H9 (cell line): Measurements from ENCODE around the gene NOS1AP. TPM values are rescaled to one million over a fixed set of nuclear protein-coding genes. Genes with fewer than 3 reads are reported as not detected.

Experiments used
- DNase-seq: peaks from one replicate; pipeline ENCODE4 v3.0.0-alpha.2; 2017
- H2AFZ ChIP-seq: one replicate; pipeline ENCODE4 v1.6.1; 2013; ENCODE audit warnings: mild to moderate bottlenecking, low read length, control low read depth, moderate library complexity
- H2AK5ac ChIP-seq: 2 replicates; pipeline ENCODE4 v1.6.1; 2013; ENCODE audit warnings: low read length, control low read depth, mixed read lengths; ENCODE audit not compliant: insufficient read length
- H2BK120ac ChIP-seq: one replicate; pipeline ENCODE4 v1.6.1; 2013; ENCODE audit warnings: low read depth, mild to moderate bottlenecking, low read length, control low read depth, inconsistent platforms; ENCODE audit not compliant: poor library complexity, severe bottlenecking
- H2BK12ac ChIP-seq: 2 replicates; pipeline ENCODE4 v1.6.1; 2013; ENCODE audit warnings: low read length, control low read depth, mixed read lengths, low read depth; ENCODE audit not compliant: insufficient read length
- H2BK15ac ChIP-seq: 2 replicates; pipeline ENCODE4 v1.6.1; 2013; ENCODE audit warnings: low read depth, low read length, control low read depth
- H2BK20ac ChIP-seq: one replicate; pipeline ENCODE4 v1.6.1; 2013; ENCODE audit warnings: low read depth, mild to moderate bottlenecking, low read length, control low read depth, inconsistent platforms; ENCODE audit not compliant: poor library complexity, severe bottlenecking
- H2BK5ac ChIP-seq: 2 replicates; pipeline ENCODE4 v1.6.1; 2013; ENCODE audit warnings: low read length, control low read depth, mixed read lengths; ENCODE audit not compliant: insufficient read length
- H3K14ac ChIP-seq: 2 replicates; pipeline ENCODE4 v1.6.1; 2013; ENCODE audit warnings: low read length, control low read depth; ENCODE audit not compliant: insufficient read depth
- H3K18ac ChIP-seq: 2 replicates; pipeline ENCODE4 v1.6.1; 2013; ENCODE audit warnings: low read depth, mild to moderate bottlenecking, mixed read lengths, low read length, control low read depth; ENCODE audit not compliant: insufficient read length
- H3K23ac ChIP-seq: 2 replicates; pipeline ENCODE4 v1.6.1; 2013; ENCODE audit warnings: low read length, control low read depth, mixed read lengths, low read depth; ENCODE audit not compliant: insufficient read length
- H3K23me2 ChIP-seq: 2 replicates; pipeline ENCODE4 v1.6.1; 2013; ENCODE audit warnings: low read depth, mild to moderate bottlenecking, mixed read lengths, low read length, control low read depth; ENCODE audit not compliant: insufficient read length, poor library complexity, severe bottlenecking
- H3K27ac ChIP-seq: 2 replicates; pipeline ENCODE4 v1.5.1; 2013; ENCODE audit warnings: low read length, control low read depth, mixed read lengths, low read depth; ENCODE audit not compliant: insufficient read length
- H3K27me3 ChIP-seq: 2 replicates; pipeline ENCODE4 v1.6.1; 2013; ENCODE audit warnings: low read length, control low read depth, inconsistent platforms; ENCODE audit not compliant: insufficient read depth
- H3K4ac ChIP-seq: 2 replicates; pipeline ENCODE4 v1.6.1; 2013; ENCODE audit warnings: low read depth, mild to moderate bottlenecking, control low read depth, inconsistent platforms, low read length, moderate library complexity
- H3K4me1 ChIP-seq: 2 replicates; pipeline ENCODE4 v1.6.1; 2013; ENCODE audit warnings: low read length, control low read depth, inconsistent platforms; ENCODE audit not compliant: insufficient read depth
- H3K4me2 ChIP-seq: 2 replicates; pipeline ENCODE4 v1.6.1; 2013; ENCODE audit warnings: low read length, control low read depth, mixed read lengths; ENCODE audit not compliant: insufficient read length, insufficient read depth
- H3K56ac ChIP-seq: 2 replicates; pipeline ENCODE4 v1.6.1; 2013; ENCODE audit warnings: low read depth, mild to moderate bottlenecking, mixed read lengths, low read length, control low read depth; ENCODE audit not compliant: insufficient read length
- H3K79me1 ChIP-seq: 2 replicates; pipeline ENCODE4 v1.6.1; 2013; ENCODE audit warnings: low read depth, mild to moderate bottlenecking, moderate library complexity, low read length, control low read depth, inconsistent platforms; ENCODE audit not compliant: insufficient read depth, poor library complexity, severe bottlenecking
- H3K79me2 ChIP-seq: 2 replicates; pipeline ENCODE4 v1.6.1; 2013; ENCODE audit warnings: low read length, control low read depth, inconsistent platforms; ENCODE audit not compliant: insufficient read depth
- H3K9ac ChIP-seq: 2 replicates; pipeline ENCODE4 v1.6.1; 2013; ENCODE audit warnings: low read length, control low read depth, mixed read lengths; ENCODE audit not compliant: insufficient read length; ENCODE audit errors: extremely low read depth
- H3K9me3 ChIP-seq: one replicate; pipeline ENCODE4 v1.6.1; 2013; ENCODE audit warnings: low read depth, low read length, inconsistent platforms; ENCODE audit not compliant: control insufficient read depth
- H3T11ph ChIP-seq: one replicate; pipeline ENCODE4 v1.6.1; 2013; ENCODE audit warnings: mild to moderate bottlenecking, low read length, control low read depth, inconsistent platforms
- H4K20me1 ChIP-seq: one replicate; pipeline ENCODE4 v1.6.1; 2013; ENCODE audit not compliant: control insufficient read depth, insufficient read length, insufficient read depth
- H4K5ac ChIP-seq: 2 replicates; pipeline ENCODE4 v1.6.1; 2013; ENCODE audit warnings: low read depth, mild to moderate bottlenecking, mixed read lengths, low read length, control low read depth; ENCODE audit not compliant: insufficient read length
- H4K8ac ChIP-seq: replicated peaks from 2 replicates; pipeline ENCODE4 v1.6.1; 2013; ENCODE audit warnings: low read length, control low read depth, mixed read lengths, low read depth; ENCODE audit not compliant: insufficient read length
- H4K91ac ChIP-seq: 2 replicates; pipeline ENCODE4 v1.6.1; 2013; ENCODE audit warnings: low read depth, mild to moderate bottlenecking, moderate library complexity, mixed read lengths, low read length, control low read depth; ENCODE audit not compliant: insufficient read length
- H3K27ac Mint-ChIP-seq, 3 experiments: 2 replicates in 2 of 3; 3 replicates in 1 of 3; pipeline ENCODE4 v1.8.0; 2020 to 2021; ENCODE audit warnings: mixed read lengths in 3 of 3, mild to moderate bottlenecking in 1 of 3, moderate library complexity in 1 of 3
- H3K27me3 Mint-ChIP-seq: 2 replicates; pipeline ENCODE4 v1.8.0; 2021; ENCODE audit warnings: low read depth, mild to moderate bottlenecking, moderate library complexity, mixed read lengths
- H3K36me3 Mint-ChIP-seq, 3 experiments: 2 replicates in 2 of 3; 3 replicates in 1 of 3; pipeline ENCODE4 v1.8.0; 2020 to 2021; ENCODE audit warnings: low read depth in 3 of 3, mixed read lengths in 3 of 3; ENCODE audit not compliant: insufficient read depth in 1 of 3
- H3K4me1 Mint-ChIP-seq, 2 experiments: 2 replicates each; pipeline ENCODE4 v1.8.0; 2020; ENCODE audit warnings: mixed read lengths in 2 of 2
- H3K4me3 Mint-ChIP-seq, 2 experiments: 2 replicates in 1 of 2; 3 replicates in 1 of 2; pipeline ENCODE4 v1.8.0; 2020 to 2021; ENCODE audit warnings: mild to moderate bottlenecking in 2 of 2, mixed read lengths in 2 of 2, moderate library complexity in 1 of 2
- H3K9me3 Mint-ChIP-seq, 2 experiments: 2 replicates in 1 of 2; 3 replicates in 1 of 2; pipeline ENCODE4 v1.8.0; 2020; ENCODE audit warnings: mild to moderate bottlenecking in 2 of 2, mixed read lengths in 2 of 2, moderate library complexity in 1 of 2
- CTCF ChIP-seq: fragments of 200-600 bp; sonication (generic); conservative IDR thresholded peaks from 3 replicates; pipeline ENCODE4 v1.8.0; 2021; ENCODE audit warnings: antibody characterized with exemption, mild to moderate bottlenecking
- WGBS: extraction: QIAGEN DNeasy Blood & Tissue Kit; methylation state at CpG from one replicate; pipeline ENCODE4 v1.1.7; 2013; ENCODE audit warnings: missing lambda C conversion rate, low lambda C conversion rate, mixed read lengths; ENCODE audit not compliant: insufficient read length; ENCODE audit errors: extremely low coverage; 5-methylcytosine and 5-hydroxymethylcytosine counted together
- total RNA-seq: library from RNA; stranded (reverse); gene quantifications from 2 replicates; pipeline ENCODE4 v1.2.1, GENCODE V29; 2021

Gene NOS1AP
- total RNA-seq, 1 experiment from 2014 or later, result 8.4 TPM

- Histone ChIP-seq H3K18ac (no peak overlapping the region), H3K23ac (no peak overlapping the region), H3K9ac (no peak overlapping the region), H3K14ac (no peak overlapping the region), H3K4me2 (no peak overlapping the region), H4K91ac (no peak overlapping the region), H4K5ac (no peak overlapping the region), H3K79me1 (peaks cover 3% of the 10 kb centered on the region), H3K23me2 (no peaks in the 10 kb centered on the region), H2BK5ac (no peak overlapping the region), H3K4me1 (no peaks in the 10 kb centered on the region), H2BK20ac (no peak overlapping the region), H3K56ac (no peak overlapping the region), H2BK15ac (no peak overlapping the region), H3K9me3 (no peaks in the 10 kb centered on the region), H2BK12ac (no peak overlapping the region), H2AK5ac (no peak overlapping the region), H3K79me2 (peaks cover 2% of the 10 kb centered on the region; the same call in 1 of the 2 replicates), H2AFZ (no peak overlapping the region), H3K27ac (no peak overlapping the region), H3K27me3 (no peaks in the 10 kb centered on the region), H3K4ac (no peak overlapping the region), H3T11ph (no peak overlapping the region), H4K20me1 (no peaks in the 10 kb centered on the region), H2BK120ac (no peak overlapping the region), H4K8ac (no peak overlapping the region)
- DNase-seq, result no peak
- 0 out of 5 replicates have a peak, but pooled peaks cover 0 to 2% of the 10 kb centered on the region in 2 experiments for H3K9me3 Mint-ChIP-seq
- H3K4me3 Mint-ChIP-seq, result no peak overlapping the region
- no peaks in the 10 kb centered on the region for H3K27me3 Mint-ChIP-seq
- H3K27ac Mint-ChIP-seq, result no peak overlapping the region; a peak in 1 of 7 replicates
- peaks cover 2 to 6% of the 10 kb centered on the region in 2 experiments; a peak in 2 of 4 replicates for H3K4me1 Mint-ChIP-seq
- peaks cover 0 to 7% (median 5%) of the 10 kb centered on the region in 3 experiments; a peak in 5 of 7 replicates for H3K36me3 Mint-ChIP-seq
- TF ChIP-seq CTCF, result no peak
- no CpG with 5 or more reads among the region's 6 CpGs for WGBS
Measured at GRCh38 chr1:162113419-162113818, 43.9 kb downstream of the NOS1AP start.
